DMS53 (cell line): ENCODE data around the gene RPS25.
A peak's percentile ranks its signal among the peaks of the same experiment; 100 is the strongest.
"Not testable (repeated sequence)": the region's sequence is repeated elsewhere in the genome, so short reads cannot be mapped to it uniquely, and the experiment has no call there.

ENCODE experiments used
- DNase-seq: peaks from one replicate; lab custom pipeline; 2025; lab: John Stamatoyannopoulos, UW

RPS25 gene

DNA sequence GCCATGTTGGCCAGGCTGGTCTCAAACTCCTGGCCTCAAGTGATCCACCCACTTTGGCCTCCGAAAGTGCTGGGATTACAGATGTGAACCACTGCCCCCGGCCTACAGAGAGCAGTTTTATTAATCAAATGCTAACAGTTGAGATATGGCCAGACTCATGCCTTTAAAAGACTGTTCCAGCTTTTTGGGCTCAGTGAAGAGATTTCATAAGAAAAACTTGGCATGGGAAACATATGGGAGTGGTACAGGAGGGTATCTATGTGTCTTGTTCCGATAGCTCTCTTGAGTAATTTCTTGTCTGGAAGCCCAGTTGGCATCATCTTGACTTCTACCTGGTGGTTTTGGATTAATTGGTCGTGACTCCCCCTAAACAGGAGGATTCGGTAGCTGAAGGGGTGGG, 20.7 kb upstream of the RPS25 start:
- DNase-seq, result no peak

DNA sequence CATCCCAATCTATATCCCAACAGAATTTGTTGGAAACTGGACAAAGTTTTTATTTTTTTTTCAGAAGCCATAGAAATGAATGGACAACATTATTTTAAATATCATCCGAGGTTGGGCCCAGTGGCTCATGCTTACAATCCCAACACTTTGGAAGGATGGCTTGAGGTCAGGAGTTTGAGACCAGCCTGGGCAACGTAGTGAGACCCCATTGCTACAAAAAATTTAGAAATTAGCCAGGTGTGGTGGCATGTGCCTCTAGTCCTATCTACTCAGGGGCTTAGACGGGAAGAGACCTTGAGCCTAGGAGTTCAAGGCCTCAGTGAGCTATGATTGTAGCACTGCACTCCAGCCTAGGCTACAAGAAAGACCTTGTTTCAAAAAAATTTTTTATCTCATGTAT, 16.7 kb upstream of the RPS25 start:
- DNase-seq, result no peak

DNA sequence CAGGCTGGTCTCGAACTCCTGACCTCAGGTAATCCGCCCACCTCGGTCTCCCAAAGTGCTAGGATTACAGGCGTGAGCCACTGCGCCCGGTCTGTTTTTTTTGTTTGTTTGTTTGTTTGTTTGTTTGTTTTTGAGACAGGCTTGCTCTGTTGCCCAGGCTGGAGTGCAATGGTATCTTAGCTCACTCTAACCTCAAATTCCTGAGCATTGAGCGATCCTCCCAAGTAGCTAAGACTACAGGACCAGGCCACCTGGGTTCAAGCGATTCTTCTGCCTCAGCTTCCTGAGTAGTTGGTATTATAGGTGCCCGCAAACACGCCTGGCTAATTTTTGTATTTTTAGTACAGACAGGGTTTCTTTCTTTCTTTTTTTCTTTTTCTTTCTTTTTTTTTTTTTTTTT, 15.3 kb upstream of the RPS25 start:
- not testable (repeated sequence) for DNase-seq

DNA sequence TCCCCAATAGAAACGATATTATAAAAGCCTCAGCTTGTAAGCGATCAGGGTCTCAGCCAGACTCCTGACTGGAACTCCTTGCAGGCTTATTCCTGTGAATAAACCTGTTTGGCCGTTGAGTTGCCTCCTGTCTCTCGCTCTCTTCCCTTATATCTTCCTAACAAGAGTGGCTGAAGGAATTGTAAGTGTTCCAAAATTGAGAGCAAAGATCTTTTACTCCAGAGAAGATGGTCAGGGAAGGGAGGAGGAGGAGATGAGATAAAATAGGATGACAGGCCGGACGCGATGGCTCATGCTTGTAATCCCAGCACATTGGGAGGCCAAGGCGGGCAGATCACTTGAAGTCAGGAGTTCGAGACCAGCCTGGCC, 13.8 kb upstream of the RPS25 start:
- DNase-seq, result no peak

DNA sequence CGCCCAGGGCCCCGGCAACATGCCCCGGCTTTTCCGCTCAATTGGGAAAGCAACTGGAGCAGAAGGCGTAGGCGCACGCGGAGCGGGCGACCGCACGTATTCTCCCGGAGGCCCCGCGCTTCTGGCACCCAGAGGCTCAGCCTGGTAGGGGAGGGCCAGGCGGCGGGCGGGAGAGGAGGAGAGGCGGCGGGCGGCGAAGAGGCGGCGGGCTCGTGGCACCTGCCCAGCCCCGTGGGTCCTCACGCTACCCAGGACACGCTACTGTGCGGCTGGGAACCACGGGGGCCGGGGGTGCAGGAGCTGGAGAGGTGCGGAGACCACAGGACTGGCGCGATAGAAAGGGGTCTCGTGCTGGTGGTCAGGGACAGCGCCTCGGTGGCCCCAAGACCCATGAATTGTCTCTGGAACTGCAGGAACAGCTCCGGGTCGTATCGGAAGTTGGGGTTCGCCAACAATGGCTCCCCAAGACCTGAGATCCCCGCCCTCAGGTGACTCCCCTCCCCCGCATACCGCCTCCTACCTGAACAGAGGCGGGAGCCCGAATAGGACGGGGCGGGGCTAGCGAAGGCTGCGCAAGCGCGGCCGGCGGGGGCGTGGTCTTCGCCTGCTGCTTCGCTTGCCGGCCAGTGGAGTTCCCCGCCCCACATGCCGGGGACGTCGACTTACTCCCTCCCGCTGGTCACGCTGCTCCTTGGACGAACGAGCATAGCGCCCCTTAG, 12.3 kb upstream of the RPS25 start, which contains the start of gene SLC37A4:
Gene SLC37A4 (minus strand): TSS at position 549 of the 719 bp plus-strand sequence.
- DNase-seq, result peak; percentile 99

DNA sequence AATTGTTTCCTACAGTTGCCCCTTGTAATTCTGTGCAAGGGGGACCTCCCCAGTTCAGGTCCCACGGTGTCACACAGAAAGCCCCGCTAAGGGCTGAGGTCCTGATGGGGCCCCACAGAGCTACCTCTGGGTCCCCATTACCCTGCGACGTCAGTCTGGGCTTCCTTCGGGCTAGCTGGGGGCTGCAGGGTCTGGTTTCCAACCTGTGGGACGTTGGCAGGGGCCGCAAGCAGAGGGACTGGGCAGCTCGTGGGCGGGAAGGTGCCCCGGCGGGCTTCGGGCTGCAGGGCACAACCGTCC, 11.8 kb upstream of the RPS25 start:
- no peak for DNase-seq

DNA sequence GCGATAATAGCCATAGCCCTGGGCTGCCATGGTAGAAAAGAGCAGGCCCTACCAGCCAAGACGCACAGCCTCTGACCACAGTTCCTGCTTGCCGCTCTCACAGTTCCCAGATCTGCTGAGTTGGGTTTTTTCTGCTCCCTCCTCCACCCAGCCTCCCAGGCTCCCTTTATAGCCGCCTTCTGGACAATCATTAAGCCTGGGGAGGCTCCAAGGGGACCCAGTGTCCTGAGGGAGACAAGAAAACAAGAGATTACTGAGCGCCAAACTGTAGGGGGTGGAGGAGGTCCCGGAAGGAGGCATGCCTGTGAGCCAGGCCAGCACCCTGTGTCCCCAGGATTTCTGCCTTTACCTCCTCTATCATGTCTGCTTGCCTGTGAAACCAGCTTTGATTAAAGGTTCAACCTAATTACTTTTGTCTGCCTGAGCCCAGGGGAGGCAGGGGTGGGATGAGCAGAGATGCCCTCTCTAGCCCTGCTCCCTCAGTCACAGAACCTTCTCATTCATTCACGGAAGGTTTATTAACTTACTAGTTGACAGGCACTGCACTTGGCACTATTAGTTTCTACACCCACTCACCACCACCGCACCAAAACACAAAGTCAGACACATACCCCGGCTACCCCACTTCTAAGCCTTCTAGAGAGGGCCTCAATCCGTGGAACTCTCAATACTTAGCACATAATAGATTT, 11.3 kb upstream of the RPS25 start:
- DNase-seq, result no peak

DNA sequence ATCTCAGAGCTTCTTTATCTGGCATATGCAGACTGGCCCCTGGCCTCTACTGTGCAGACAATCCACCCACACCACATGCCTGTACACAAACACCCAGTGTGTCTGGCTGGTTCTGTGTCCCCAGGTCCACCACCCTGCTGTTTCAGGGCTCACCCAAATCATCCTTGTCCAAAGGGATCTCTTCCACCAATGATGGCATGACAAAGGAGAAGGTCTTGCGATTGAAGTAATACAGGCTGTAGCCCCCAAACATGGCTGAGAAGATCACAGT, 10.9 kb upstream of the RPS25 start:
- no peak for DNase-seq

DNA sequence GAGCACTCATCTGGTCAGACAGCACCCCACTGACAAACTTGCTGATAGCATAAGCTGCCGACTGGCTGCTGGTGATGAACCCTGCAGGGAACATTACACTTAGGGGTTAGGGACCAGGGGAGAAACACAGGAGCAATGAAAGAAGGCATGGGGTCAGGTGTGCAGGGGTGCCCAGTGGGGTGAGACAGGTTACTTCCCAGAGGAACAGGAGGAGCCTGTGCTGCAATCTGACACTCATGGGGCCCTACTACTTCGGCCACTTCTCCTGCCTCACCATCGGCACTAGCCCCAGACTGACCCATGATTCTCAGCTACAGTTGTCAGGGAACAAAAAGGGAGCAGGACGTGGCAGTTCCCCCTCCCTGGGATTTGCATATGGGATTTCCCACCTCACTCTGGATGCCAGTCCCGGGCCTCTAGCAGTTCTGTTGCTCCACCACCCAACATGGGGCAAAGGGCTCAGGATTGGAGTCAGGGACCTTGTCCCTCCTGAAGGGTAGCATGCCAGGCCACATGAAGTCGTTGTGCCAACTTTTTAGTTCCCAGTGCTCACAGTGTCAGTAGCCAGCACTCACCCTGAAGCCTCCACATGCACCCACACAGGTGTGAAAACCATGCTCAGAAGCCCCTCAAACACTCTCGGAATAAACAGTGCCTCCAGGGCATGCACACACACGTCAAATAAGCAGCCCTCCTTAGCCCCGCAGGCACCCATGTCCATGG, 10.4 kb upstream of the RPS25 start:
- DNase-seq, result no peak

DNA sequence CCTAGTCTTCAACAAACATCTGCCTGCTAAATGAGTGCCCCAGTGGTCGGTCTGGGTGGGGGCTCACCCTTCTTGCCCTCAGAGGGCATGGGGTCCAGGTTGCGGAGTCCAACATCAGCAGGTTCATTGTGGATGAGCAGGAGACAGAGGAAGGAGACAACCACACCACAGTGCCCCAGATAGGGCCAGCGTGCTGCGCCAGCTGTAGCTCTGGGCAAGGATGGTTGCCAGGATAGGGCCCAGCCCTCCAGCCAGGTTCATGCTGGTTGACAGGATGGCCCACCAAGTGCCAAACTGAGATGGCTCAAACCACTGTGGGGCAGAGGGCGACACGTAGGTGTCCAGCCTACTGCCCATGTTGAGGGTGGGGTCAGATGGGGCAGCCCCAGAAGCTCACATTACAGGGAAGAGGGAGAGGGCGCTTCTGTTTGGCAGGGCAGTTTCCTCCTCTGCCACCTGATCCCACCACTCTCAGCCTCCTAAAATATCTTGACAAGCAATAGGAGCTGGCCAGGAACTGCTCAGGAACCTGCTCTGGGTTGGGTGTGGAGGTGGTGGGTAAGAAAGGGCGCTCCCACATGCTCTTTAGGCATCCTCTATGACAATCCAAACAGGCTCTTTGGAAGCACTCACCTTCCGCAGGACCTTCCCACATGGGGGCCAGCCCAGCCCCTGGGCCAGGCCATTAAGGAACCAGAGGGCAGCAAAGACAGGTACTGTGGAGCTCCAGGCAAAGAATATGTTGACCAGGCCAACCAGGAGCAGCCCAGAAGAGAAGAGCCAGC, 9.6 kb upstream of the RPS25 start:
- DNase-seq, result no peak

DNA sequence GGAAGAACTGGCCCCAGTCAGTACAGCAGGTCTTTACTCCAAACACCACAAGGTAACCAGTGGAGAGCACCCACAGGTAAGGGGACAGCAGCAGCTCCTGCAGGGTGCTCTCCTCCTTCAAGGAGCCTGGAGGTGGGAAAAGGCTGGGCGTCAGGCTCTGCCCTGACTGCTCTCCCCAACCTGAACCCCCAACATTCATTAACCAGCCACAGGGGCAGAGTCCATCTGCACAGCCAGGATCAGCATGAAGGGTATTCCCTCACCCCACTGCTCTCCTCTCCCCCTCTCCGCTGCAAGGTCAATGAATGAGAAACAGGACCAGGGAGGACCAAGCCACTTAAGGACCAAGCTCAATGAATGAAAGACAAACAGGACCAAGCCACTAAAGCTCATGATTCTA, 8.8 kb upstream of the RPS25 start:
- no peak for DNase-seq

DNA sequence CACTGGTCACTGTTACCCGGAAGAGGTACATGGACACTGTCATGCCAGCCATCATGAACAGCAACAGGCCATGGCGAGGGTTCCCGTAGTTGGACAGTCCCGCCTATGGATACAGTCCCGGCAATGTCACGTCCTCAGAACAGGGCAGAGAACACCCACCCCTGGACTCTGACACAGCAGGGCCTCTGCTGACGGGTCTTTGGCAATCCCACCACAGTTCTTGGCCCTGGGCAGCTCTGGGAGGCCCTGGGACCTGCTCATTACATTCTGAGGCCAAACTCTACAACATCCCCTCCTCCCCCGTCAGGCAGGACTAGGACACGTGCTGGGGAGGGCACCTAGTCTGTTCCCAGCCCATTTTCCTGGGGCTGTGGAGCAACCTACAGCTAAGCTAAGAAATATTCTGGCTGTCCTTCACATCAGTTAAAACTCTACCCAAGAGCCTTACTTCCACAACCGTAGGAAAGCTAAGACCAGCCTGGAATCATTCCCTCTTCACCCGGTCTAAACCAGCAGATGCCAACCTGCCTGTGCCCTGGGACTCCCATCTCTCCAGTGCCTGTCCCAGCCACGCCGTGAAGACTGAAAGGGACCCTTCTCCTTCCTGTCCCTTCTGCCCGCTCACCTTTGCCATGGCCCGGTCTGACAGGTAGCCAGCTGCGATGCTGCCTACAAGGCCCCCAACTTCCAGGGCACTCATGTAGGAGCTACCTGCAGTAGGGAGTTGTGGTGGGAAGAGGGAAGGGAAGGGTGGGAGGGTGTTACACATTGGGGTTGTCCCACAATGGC, 8.0 kb upstream of the RPS25 start:
- DNase-seq, result no peak

DNA sequence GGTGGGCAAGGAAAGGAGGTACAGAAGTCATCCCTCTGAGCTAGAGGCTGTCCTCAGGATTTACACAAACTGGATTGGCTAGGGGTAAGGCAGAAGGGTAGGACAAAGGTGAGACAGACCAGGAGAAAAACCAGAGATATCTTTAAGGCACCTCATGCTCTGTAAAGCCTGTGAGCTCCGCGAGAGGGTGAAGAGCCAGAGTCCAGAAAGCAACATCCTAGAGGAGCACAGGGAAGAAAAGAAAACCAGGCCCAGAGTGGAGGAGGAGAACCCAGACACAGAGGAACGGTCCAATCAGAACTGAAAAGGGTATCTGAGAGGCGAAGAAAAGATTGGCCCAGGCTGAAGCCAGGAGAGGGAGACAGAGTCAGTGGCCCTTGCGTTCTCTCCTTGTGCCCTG, 7.4 kb upstream of the RPS25 start:
- no peak for DNase-seq

DNA sequence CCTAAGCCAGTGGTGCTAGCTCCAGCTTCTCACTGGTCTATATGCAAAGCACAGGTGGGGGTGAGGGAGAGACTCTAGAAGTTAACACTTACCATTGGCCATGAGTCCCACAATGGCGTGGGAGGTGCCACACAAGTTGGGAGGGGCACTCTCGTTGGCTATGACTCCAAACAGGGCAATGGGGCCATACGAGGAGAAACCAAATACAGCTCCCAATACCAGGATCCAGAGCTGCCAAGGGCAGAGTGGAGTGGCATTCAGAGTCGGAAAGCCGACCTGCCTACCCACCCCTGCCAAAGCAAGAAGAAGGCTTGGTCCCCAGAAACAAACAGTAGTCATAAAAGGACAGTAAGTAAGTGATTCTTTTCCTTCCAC, 6.9 kb upstream of the RPS25 start:
- DNase-seq, result no peak

DNA sequence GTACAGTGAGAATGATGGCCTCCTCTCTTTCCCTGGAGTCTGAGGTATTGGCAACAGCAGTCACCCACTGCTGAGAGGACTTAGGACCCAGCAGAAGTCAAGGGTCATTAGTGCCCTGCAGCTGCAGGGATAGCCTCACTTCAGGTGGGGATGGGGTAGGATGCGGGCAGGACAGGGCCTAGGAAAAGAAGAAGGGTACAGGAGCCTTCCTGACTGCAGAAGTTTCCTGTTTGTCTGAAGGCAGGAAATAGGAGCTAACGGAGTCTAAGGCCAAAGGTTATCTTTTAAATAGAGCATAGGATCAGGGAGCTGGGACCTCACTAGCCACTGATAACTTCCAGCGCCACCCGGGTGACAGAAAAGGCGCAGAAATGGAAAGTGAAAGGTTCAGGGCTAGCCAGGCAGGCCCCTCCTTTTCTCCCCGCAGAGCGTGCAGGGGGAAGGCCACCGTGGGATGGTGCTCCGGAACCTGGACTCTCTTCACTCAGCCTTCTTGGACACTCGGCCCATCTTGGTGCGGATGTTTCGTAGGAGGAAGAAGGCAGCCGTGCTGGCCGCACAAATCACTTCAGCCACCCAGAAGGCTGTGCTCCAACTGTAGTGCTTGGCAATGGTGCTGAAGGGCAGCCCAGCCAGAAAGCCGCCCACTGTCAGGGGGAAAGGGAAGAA, 6.4 kb upstream of the RPS25 start:
- DNase-seq, result no peak

DNA sequence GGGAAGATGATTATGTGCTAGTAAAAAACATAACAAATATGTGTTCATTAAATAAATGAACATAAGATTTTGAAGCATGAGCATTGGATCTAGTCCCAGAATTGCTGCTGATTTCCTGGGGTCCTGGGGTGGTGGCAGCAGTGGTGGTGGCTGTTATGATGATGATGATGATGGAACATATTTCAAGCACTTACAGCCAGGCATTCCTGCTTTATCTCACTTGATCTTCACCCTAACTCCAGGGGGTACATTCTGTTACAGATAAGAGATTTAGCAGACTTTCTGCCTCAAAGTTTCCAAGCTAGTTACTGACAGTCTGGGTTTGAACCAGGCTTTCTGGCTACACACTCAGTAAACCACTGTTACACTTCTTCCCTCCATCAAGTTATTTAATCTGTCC, 5.6 kb upstream of the RPS25 start:
- DNase-seq, result no peak

DNA sequence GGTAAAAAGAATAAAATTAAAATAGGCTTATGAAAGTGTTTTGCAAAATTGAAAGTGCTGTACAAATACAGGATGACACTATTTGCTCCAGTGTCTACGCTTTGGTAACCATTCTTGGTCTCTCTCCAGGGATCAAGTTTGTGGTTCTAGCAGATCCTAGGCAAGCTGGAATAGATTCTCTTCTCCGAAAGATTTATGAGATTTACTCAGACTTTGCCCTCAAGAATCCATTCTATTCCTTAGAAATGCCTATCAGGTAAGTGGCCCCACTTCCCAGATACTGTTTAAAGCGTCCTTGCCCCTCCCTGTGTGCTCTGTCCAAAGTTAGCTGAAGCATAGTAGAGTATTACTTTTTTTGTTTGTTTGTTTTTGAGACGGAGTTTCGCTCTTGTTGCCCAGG, 3.5 kb upstream of the RPS25 start:
- DNase-seq, result no peak

DNA sequence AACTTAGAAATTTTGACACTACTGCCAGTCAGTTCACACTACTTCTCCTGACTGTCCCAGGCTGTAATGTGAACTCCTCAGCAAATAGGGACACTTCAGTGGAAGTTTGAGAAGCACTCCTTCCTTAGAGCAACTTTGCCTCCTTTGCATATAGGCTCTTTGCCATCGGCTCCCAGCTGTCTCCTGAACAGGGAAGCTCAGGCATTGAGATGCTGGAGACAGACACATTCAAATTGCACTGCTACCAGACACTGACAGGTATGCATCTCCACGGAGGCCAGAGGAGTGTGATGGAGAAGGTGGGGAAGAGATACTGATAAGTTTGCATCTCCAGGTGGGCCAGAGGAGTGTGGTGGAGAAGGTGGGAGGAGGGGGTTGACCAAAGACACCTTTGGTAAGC, 1.9 kb upstream of the RPS25 start:
- DNase-seq, result no peak

DNA sequence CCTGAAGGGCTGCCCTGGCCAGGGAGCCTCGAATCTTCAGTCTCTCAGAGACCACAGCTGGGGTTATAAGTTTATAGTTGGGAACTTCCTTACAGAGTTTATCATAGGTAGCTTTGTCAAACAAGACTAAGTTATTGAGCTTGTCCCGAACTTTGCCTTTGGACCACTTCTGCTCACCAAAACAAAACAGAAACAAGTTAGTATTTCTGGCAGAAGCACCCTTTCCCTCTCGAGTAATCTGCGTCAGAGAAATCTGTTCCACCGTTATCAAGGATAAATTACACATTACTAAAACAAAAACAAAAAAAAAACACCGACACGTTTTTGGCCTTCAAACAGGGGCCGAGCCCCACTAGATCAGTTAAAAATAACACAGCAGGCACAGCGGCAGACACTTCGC, 766 bp downstream of the RPS25 start:
- DNase-seq, result not testable (repeated sequence)

DNA sequence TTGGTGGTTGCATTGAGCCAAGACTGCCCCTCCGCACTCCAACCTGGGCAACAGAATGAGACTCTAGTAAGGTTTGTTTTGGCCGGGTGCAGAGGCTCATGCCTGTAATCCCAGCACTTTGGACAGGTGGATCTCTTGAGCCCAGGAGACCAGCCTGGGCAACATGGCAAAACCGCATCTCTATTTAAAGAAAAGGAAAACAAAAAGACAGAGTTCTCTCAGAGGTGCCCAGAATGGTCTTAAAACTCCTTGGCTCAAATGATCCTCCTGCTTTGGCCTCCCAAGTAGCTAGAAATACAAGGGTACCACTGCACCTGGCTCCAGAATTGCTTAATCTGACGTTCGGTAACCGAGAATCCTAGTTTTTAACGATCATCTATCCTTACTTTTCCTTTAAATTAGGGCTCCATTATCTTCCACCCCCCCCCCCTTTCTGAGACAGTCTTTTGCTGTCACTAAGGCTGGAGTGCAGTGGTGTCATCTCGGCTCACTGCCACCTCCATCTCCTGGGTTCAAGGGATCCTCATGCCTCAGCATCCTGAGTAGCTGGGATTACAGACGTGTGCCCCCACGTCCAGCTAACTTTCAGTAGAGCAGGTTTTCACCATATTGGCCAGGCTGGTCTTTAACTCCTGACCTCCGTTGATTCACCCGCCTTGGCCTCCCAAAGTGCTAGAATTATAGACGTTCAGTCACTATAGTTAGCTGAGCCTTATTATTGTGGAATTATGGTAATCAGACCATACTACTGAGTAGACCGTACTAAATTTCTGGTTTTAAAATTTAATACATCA, 1.7 kb downstream of the RPS25 start:
- no peak for DNase-seq
